IMR-90 (cell line): ENCODE measurements around the gene PDE6B. TPM values are rescaled to one million over a fixed set of nuclear protein-coding genes. Genes with fewer than 3 reads are reported as not detected.

ENCODE experiments used
- ATAC-seq: fragments of 200-7000 bp; cut with Tn5 transposase; 2 replicates; pipeline ENCODE4 v1.9.1; 2020; ENCODE audit warnings: low read depth, mild to moderate bottlenecking, moderate library complexity
- BruUV-seq: library from RNA; stranded (reverse); fragments of 400-500 nt; replicated peaks from 2 replicates; lab custom pipeline; 2021; lab: Mats Ljungman, UMichigan
- CTCF ChIA-PET: fragments of 300-600 bp; formaldehyde crosslinking; extraction: SDS; loops from one replicate; lab custom pipeline; 2021; ENCODE audit warnings: antibody characterized with exemption; lab: Yijun Ruan, JAX
- POLR2A ChIA-PET: fragments of 300-600 bp; sonication (Branson Sonifier 250); formaldehyde crosslinking; loops from one replicate; lab custom pipeline; 2022; ENCODE audit warnings: antibody characterized with exemption; ENCODE audit not compliant: unreplicated experiment; lab: Charles Lee
- DNase-seq: peaks from one replicate; pipeline ENCODE4 v3.0.0; 2013
- H2AFZ ChIP-seq: replicated peaks from 2 replicates; pipeline ENCODE3; 2013; ENCODE audit warnings: low read length, mild to moderate bottlenecking; ENCODE audit not compliant: poor library complexity
- H2AK5ac ChIP-seq: 2 replicates; pipeline ENCODE4 v1.6.1; 2013; ENCODE audit warnings: low read depth, low read length, inconsistent platforms
- H2AK9ac ChIP-seq: replicated peaks from 2 replicates; pipeline ENCODE3; 2013; ENCODE audit warnings: mild to moderate bottlenecking, low read depth, low read length, moderate library complexity; ENCODE audit not compliant: poor library complexity
- H2BK120ac ChIP-seq: 2 replicates; pipeline ENCODE4 v1.6.1; 2013; ENCODE audit warnings: low read depth, low read length, inconsistent platforms
- H2BK15ac ChIP-seq: 3 replicates; pipeline ENCODE4 v1.6.1; 2013; ENCODE audit warnings: low read depth, low read length, inconsistent platforms
- H2BK20ac ChIP-seq: 2 replicates; pipeline ENCODE4 v1.6.1; 2013; ENCODE audit warnings: low read depth, mild to moderate bottlenecking, inconsistent platforms, low read length, moderate library complexity
- H2BK5ac ChIP-seq: 2 replicates; pipeline ENCODE4 v1.6.1; 2013; ENCODE audit warnings: mild to moderate bottlenecking, low read depth, low read length, inconsistent platforms; ENCODE audit not compliant: poor library complexity, severe bottlenecking
- H3K14ac ChIP-seq: replicated peaks from 2 replicates; pipeline ENCODE4 v1.6.1; 2013; ENCODE audit warnings: low read depth, low read length, inconsistent platforms
- H3K18ac ChIP-seq: 2 replicates; pipeline ENCODE4 v1.6.1; 2013; ENCODE audit warnings: low read depth, low read length, control low read depth
- H3K23ac ChIP-seq: 2 replicates; pipeline ENCODE4 v1.6.1; 2013; ENCODE audit warnings: low read depth, low read length, inconsistent platforms
- H3K27ac ChIP-seq: 2 replicates; pipeline ENCODE4 v1.5.1; 2013; ENCODE audit warnings: mild to moderate bottlenecking, control low read depth, low read length; ENCODE audit not compliant: insufficient read depth
- H3K27me3 ChIP-seq: 2 replicates; pipeline ENCODE4 v1.6.1; 2013; ENCODE audit warnings: low read length; ENCODE audit not compliant: control insufficient read depth, insufficient read depth
- H3K36me3 ChIP-seq: 2 replicates; pipeline ENCODE4 v1.6.1; 2013; ENCODE audit warnings: low read length, mixed read lengths; ENCODE audit not compliant: control insufficient read depth, insufficient read depth
- H3K4ac ChIP-seq: 2 replicates; pipeline ENCODE4 v1.6.1; 2013; ENCODE audit warnings: low read depth, low read length, inconsistent platforms
- H3K4me1 ChIP-seq: 2 replicates; pipeline ENCODE4 v1.6.1; 2013; ENCODE audit warnings: low read length, mixed read lengths; ENCODE audit not compliant: control insufficient read depth, insufficient read depth
- H3K4me2 ChIP-seq: 2 replicates; pipeline ENCODE4 v1.6.1; 2013; ENCODE audit warnings: low read depth, mild to moderate bottlenecking, control low read depth, low read length, moderate library complexity
- H3K4me3 ChIP-seq: 2 replicates; pipeline ENCODE4 v1.5.1; 2013; ENCODE audit warnings: low read depth, mild to moderate bottlenecking, control low read depth, low read length, moderate library complexity; ENCODE audit not compliant: insufficient read depth
- H3K56ac ChIP-seq: 2 replicates; pipeline ENCODE4 v1.6.1; 2013; ENCODE audit warnings: low read length, inconsistent platforms; ENCODE audit not compliant: insufficient read depth; ENCODE audit errors: extremely low read depth
- H3K79me1 ChIP-seq, 2 experiments: 2 replicates each; pipeline ENCODE4 v1.6.1; 2013; ENCODE audit warnings: low read length in 2 of 2, inconsistent platforms in 1 of 2, low read depth in 1 of 2
- H3K9ac ChIP-seq: 2 replicates; pipeline ENCODE4 v1.6.1; 2013; ENCODE audit warnings: low read depth, low read length, control low read depth
- H3K9me1 ChIP-seq: 2 replicates; pipeline ENCODE4 v1.6.1; 2013; ENCODE audit warnings: low read length, inconsistent platforms; ENCODE audit not compliant: insufficient read depth
- H3K9me3 ChIP-seq: 2 replicates; pipeline ENCODE4 v1.6.1; 2013; ENCODE audit warnings: low read length; ENCODE audit not compliant: control insufficient read depth, insufficient read depth
- H4K20me1 ChIP-seq: 2 replicates; pipeline ENCODE4 v1.6.1; 2013; ENCODE audit warnings: low read length, inconsistent platforms; ENCODE audit not compliant: insufficient read depth
- H4K5ac ChIP-seq: 2 replicates; pipeline ENCODE4 v1.6.1; 2013; ENCODE audit warnings: mild to moderate bottlenecking, low read depth, low read length, control low read depth
- H4K8ac ChIP-seq, 2 experiments: 2 replicates each; pipeline ENCODE4 v1.6.1; 2013; ENCODE audit warnings: low read depth in 2 of 2, low read length in 2 of 2, control low read depth in 1 of 2, inconsistent platforms in 1 of 2
- H4K91ac ChIP-seq: 2 replicates; pipeline ENCODE4 v1.6.1; 2013; ENCODE audit warnings: low read depth, low read length, inconsistent platforms; ENCODE audit not compliant: insufficient read depth
- BHLHE40 ChIP-seq: fragments of 150-350 bp; IDR thresholded peaks from 2 replicates; pipeline ENCODE4 v1.6.1; 2016; ENCODE audit warnings: mild to moderate bottlenecking, low read depth, low read length
- CEBPB ChIP-seq: IDR thresholded peaks from 2 replicates; pipeline ENCODE4 v1.6.1; 2012; ENCODE audit warnings: low read depth, low read length, improper control_type of control experiment
- CHD1 ChIP-seq: IDR thresholded peaks from 2 replicates; pipeline ENCODE4 v1.6.1; 2012; ENCODE audit warnings: low read depth, low read length, improper control_type of control experiment
- CTCF ChIP-seq: conservative IDR thresholded peaks from 2 replicates; pipeline ENCODE4 v1.5.1; 2012; ENCODE audit warnings: mild to moderate bottlenecking, low read depth, low read length, improper control_type of control experiment
- ELK1 ChIP-seq: fragments of 150-350 bp; IDR thresholded peaks from 2 replicates; pipeline ENCODE4 v1.6.1; 2016; ENCODE audit warnings: low read depth, mild to moderate bottlenecking, low read length, moderate library complexity, borderline replicate concordance
- FOS ChIP-seq: fragments of 150-350 bp; IDR thresholded peaks from 2 replicates; pipeline ENCODE4 v1.6.1; 2016; ENCODE audit warnings: low read depth, low read length
- MAFK ChIP-seq: IDR thresholded peaks from 2 replicates; pipeline ENCODE4 v1.6.1; 2012; ENCODE audit warnings: low read depth, low read length, improper control_type of control experiment
- MAZ ChIP-seq: IDR thresholded peaks from 2 replicates; pipeline ENCODE4 v1.6.1; 2012; ENCODE audit warnings: low read depth, mild to moderate bottlenecking, low read length, improper control_type of control experiment, moderate library complexity, borderline replicate concordance
- MXI1 ChIP-seq: IDR thresholded peaks from 2 replicates; pipeline ENCODE4 v1.6.1; 2012; ENCODE audit warnings: low read depth, mild to moderate bottlenecking, low read length, moderate library complexity, borderline replicate concordance
- NFE2L2 ChIP-seq: fragments of 150-350 bp; IDR thresholded peaks from 2 replicates; pipeline ENCODE4 v1.6.1; 2016; ENCODE audit warnings: low read depth, mild to moderate bottlenecking, low read length
- POLR2A ChIP-seq: IDR thresholded peaks from 2 replicates; pipeline ENCODE4 v1.6.1; 2012; ENCODE audit warnings: mild to moderate bottlenecking, low read depth, low read length
- RAD21 ChIP-seq: IDR thresholded peaks from 2 replicates; pipeline ENCODE4 v1.6.1; 2012; ENCODE audit warnings: low read length, improper control_type of control experiment
- RCOR1 ChIP-seq: IDR thresholded peaks from 2 replicates; pipeline ENCODE4 v1.6.1; 2012; ENCODE audit warnings: mild to moderate bottlenecking, low read length, improper control_type of control experiment; ENCODE audit not compliant: insufficient replicate concordance
- RFX5 ChIP-seq: IDR thresholded peaks from 2 replicates; pipeline ENCODE4 v1.8.0; 2012; ENCODE audit warnings: low read depth, mild to moderate bottlenecking, low read length, moderate library complexity
- SMC3 ChIP-seq: fragments of 150-350 bp; IDR thresholded peaks from 2 replicates; pipeline ENCODE4 v1.6.1; 2016; ENCODE audit warnings: low read depth, mild to moderate bottlenecking, antibody characterized with exemption, low read length, moderate library complexity
- USF2 ChIP-seq: fragments of 150-350 bp; IDR thresholded peaks from 2 replicates; pipeline ENCODE4 v1.6.1; 2017; ENCODE audit warnings: mild to moderate bottlenecking, antibody characterized with exemption, low read length, low read depth
- WGBS, 2 experiments: methylation state at CpG; one replicate each; pipeline versions ENCODE4 v1.1.5 to v1.1.7; 2013; ENCODE audit warnings: missing lambda C conversion rate in 2 of 2; ENCODE audit not compliant: insufficient read length in 1 of 2; ENCODE audit errors: extremely low coverage in 2 of 2; 5-methylcytosine and 5-hydroxymethylcytosine counted together
- dilution Hi-C: fragments of 300-500 bp; cut with HindIII; formaldehyde crosslinking; loops from one replicate; pipeline ENCODE4 v1.14.3; 2018; ENCODE audit warnings: low sequenced_read_pairs; ENCODE audit not compliant: unreplicated experiment
- in situ Hi-C: fragments of 300-500 bp; cut with MboI; formaldehyde crosslinking; loops from 3 replicates; pipeline ENCODE4 v1.14.3; 2019; ENCODE audit warnings: low sequenced_read_pairs, inconsistent platforms, mixed read lengths
- intact Hi-C: fragments of 100-400 bp; cut with micrococcal nuclease; formaldehyde crosslinking; loops from 2 replicates; pipeline ENCODE4 v1.10.0; 2022
- polyA plus RNA-seq, 3 experiments: library from polyadenylated mRNA; depleted of rRNA; stranded (reverse); fragments of >200 nt; gene quantifications; 2 replicates each; pipeline ENCODE4 v1.2.3, GENCODE V29; 2012; ENCODE audit warnings: low replicate concordance in 1 of 3
- total RNA-seq: library from RNA; depleted of rRNA; stranded (reverse); fragments of >200 nt; gene quantifications from 2 replicates; pipeline ENCODE4 v1.2.3, GENCODE V29; 2012

PDE6B gene
- total and polyA plus RNA-seq, 2 of the 4 experiments (the other 2 are of a cell fraction): under 0.01 TPM; not detected in 1

GRCh38 chr4:712093-712492, 86.7 kb downstream of the PDE6B start:
- Histone ChIP-seq H2BK120ac (no peak overlapping the region), H3K4ac (no peak overlapping the region), H3K4me1 (peaks cover 8% of the 10 kb centered on the region; the same call in 1 of the 2 replicates), H3K9me1 (peaks cover 12% of the 10 kb centered on the region; the same call in 1 of the 2 replicates), H3K4me3 (no peak overlapping the region), H2BK20ac (no peak overlapping the region), H4K91ac (no peak overlapping the region), H3K79me1 (peaks cover 9 to 43% of the 10 kb centered on the region in 2 experiments; a peak in 2 of 4 replicates), H2AK5ac (no peak overlapping the region), H3K9ac (no peak overlapping the region), H3K56ac (no peak overlapping the region), H3K14ac (no peak overlapping the region), H2AK9ac (no peak overlapping the region), H4K8ac (no peak overlapping the region), H3K9me3 (no peaks in the 10 kb centered on the region), H4K5ac (no peak overlapping the region), H2BK5ac (no peak overlapping the region), H3K36me3 (peaks cover 15% of the 10 kb centered on the region), H3K27ac (no peak overlapping the region), H3K23ac (no peak overlapping the region), H3K4me2 (no peak overlapping the region), H3K27me3 (no peaks in the 10 kb centered on the region), H2AFZ (no peak overlapping the region), H2BK15ac (no peak overlapping the region), H4K20me1 (peaks cover 66% of the 10 kb centered on the region), H3K18ac (no peak overlapping the region)
- POLR2A ChIA-PET: no interaction called here
- no peak for ATAC-seq
- intact Hi-C loops: no loop called here
- CTCF ChIA-PET: no interaction called here
- TF ChIP-seq CEBPB (no peak), MAZ (no peak), RCOR1 (no peak), RFX5 (no peak), CHD1 (no peak), NFE2L2 (no peak), USF2 (no peak), FOS (no peak), ELK1 (no peak), POLR2A (no peak), CTCF (no peak), RAD21 (no peak), SMC3 (no peak), MAFK (no peak), BHLHE40 (no peak), MXI1 (no peak)
- in situ Hi-C loops: no loop called here
- dilution Hi-C loops: no loop called here
- no TSS peak for BruUV-seq
- no CpG with 5 or more reads among the region's 3 CpGs for WGBS, 2 experiments
- no peak for DNase-seq
